Neural cell (in vitro differentiated cells): ENCODE measurements around the gene FRMD4A.

Experiments
- CTCF ChIP-seq: fragments of 450-650 bp; IDR thresholded peaks from 2 replicates; pipeline ENCODE4 v1.5.1; 2014; ENCODE audit warnings: antibody characterized with exemption, mild to moderate bottlenecking, moderate library complexity; ENCODE audit not compliant: poor library complexity, severe bottlenecking
- EP300 ChIP-seq: fragments of 450-650 bp; conservative IDR thresholded peaks from 2 replicates; pipeline ENCODE4 v1.6.1; 2014; ENCODE audit warnings: antibody characterized with exemption, mild to moderate bottlenecking, moderate library complexity; ENCODE audit not compliant: poor library complexity, severe bottlenecking
- EZH2 ChIP-seq: fragments of 200-600, 300-800 bp; shearing (Covaris generic), sonication (generic); IDR thresholded peaks from 2 replicates; pipeline ENCODE4 v1.6.1; 2014; ENCODE audit warnings: antibody characterized with exemption, low read length, borderline replicate concordance, mild to moderate bottlenecking; ENCODE audit not compliant: insufficient read depth, poor library complexity, severe bottlenecking
- MXI1 ChIP-seq: fragments of 450-650 bp; conservative IDR thresholded peaks from 2 replicates; pipeline ENCODE4 v1.6.1; 2014; ENCODE audit warnings: antibody characterized with exemption, mild to moderate bottlenecking; ENCODE audit not compliant: poor library complexity, severe bottlenecking
- POLR2AphosphoS5 ChIP-seq: IDR thresholded peaks from 2 replicates; pipeline ENCODE4 v1.6.1; 2012
- RAD21 ChIP-seq: fragments of 450-650 bp; conservative IDR thresholded peaks from 2 replicates; pipeline ENCODE4 v1.6.1; 2014; ENCODE audit warnings: antibody characterized with exemption, mild to moderate bottlenecking, moderate library complexity
- REST ChIP-seq: IDR thresholded peaks from 2 replicates; pipeline ENCODE4 v1.6.1; 2012; ENCODE audit warnings: borderline replicate concordance
- SMC3 ChIP-seq: fragments of 450-650 bp; conservative IDR thresholded peaks from 2 replicates; pipeline ENCODE4 v1.6.1; 2014; ENCODE audit warnings: antibody characterized with exemption, mild to moderate bottlenecking, moderate library complexity; ENCODE audit not compliant: poor library complexity
- TAF1 ChIP-seq: IDR thresholded peaks from 2 replicates; pipeline ENCODE4 v1.6.1; 2012; ENCODE audit warnings: low read depth

- TF ChIP-seq CTCF (peak; percentile 46), EZH2 (no peak), EP300 (no peak), POLR2AphosphoS5 (no peak), MXI1 (no peak), SMC3 (peak; percentile 30), REST (no peak), TAF1 (no peak), RAD21 (peak; percentile 21)
Observed at GRCh38 chr10:14186245-14186644, 144.5 kb downstream of the FRMD4A start.
